Activated CD4-positive, alpha-beta T cell treated with anti-CD3 and anti-CD28 coated beads, Interleukin-2, amount 10 ng/mL, durations not matched to agents 7 days and 5 days (primary cell): Measurements from ENCODE around the gene ITPKB. TPM values are rescaled to one million over a fixed set of nuclear protein-coding genes. Genes with fewer than 3 reads are reported as not detected.
"Not testable (repeated sequence)": the region's sequence is repeated elsewhere in the genome, so short reads cannot be mapped to it uniquely, and the experiment has no call there.

Experiments used
- CTCF ChIA-PET: fragments of 350-600 bp; sonication (Branson Sonifier 250); formaldehyde crosslinking; loops from one replicate; lab custom pipeline; 2021; ENCODE audit warnings: antibody characterized with exemption; lab: Charles Lee
- POLR2A ChIA-PET: fragments of 350-600 bp; sonication (Branson Sonifier 250); formaldehyde crosslinking; loops from one replicate; lab custom pipeline; 2021; ENCODE audit warnings: antibody characterized with exemption; lab: Charles Lee
- DNase-seq: peaks from one replicate; pipeline ENCODE4 v3.0.0-alpha.2; 2020
- H3K27ac Mint-ChIP-seq: one replicate; pipeline ENCODE4 v1.8.0; 2021; ENCODE audit warnings: mild to moderate bottlenecking, moderate library complexity, mixed read lengths
- H3K27me3 Mint-ChIP-seq: one replicate; pipeline ENCODE4 v1.8.0; 2021; ENCODE audit warnings: mixed read lengths
- H3K36me3 Mint-ChIP-seq: one replicate; pipeline ENCODE4 v1.8.0; 2021; ENCODE audit warnings: low read depth, mixed read lengths
- H3K4me1 Mint-ChIP-seq: one replicate; pipeline ENCODE4 v1.8.0; 2021; ENCODE audit warnings: mixed read lengths
- H3K4me3 Mint-ChIP-seq: one replicate; pipeline ENCODE4 v1.8.0; 2021; ENCODE audit warnings: mild to moderate bottlenecking, moderate library complexity, mixed read lengths
- H3K9me3 Mint-ChIP-seq: one replicate; pipeline ENCODE4 v1.8.0; 2021; ENCODE audit warnings: mixed read lengths
- total RNA-seq, 2 experiments: library from RNA; stranded (reverse); gene quantifications; one replicate each; pipeline ENCODE4 v1.2.3, GENCODE V29; 2021

The ITPKB gene
- total RNA-seq, 2 experiments from 2014 or later = 61.1 to 64.0 TPM

DNA sequence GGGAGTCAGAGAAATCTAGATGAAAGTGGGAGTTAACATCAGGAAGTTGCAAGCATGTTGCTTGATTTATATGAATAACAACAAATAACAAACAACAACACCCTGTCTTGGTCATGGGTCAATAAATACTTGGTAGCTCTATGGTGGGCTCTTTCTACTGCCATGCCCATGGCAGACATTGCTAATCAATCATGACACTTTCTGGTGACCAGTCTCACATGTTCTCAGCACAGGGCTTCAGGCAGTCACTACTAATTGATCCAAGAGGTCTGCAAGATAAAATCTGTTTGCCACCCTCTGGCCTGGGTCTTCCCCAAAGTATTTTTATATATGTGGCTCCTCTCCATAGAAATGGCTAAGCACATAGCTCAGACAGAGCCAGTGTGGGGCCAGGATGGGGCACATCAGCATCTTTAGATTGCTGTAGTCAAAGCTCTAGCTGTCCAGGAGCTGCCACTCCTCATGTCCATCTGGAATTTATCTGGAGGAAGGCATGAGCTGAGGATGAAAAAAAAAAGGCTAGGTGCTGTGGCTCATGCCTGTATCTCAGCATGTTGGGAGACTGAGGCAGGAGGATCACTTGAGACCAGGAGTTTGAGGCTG lies 139.3 kb downstream of the ITPKB start:
- Mint-ChIP-seq H3K4me1 (peaks cover 2% of the 10 kb centered on the region), H3K36me3 (no peaks in the 10 kb centered on the region), H3K9me3 (no peaks in the 10 kb centered on the region), H3K4me3 (no peak overlapping the region), H3K27me3 (peaks cover 11% of the 10 kb centered on the region), H3K27ac (no peak overlapping the region)
- no peak for DNase-seq
- CTCF ChIA-PET = no interaction called here
- POLR2A ChIA-PET = no interaction called here

DNA sequence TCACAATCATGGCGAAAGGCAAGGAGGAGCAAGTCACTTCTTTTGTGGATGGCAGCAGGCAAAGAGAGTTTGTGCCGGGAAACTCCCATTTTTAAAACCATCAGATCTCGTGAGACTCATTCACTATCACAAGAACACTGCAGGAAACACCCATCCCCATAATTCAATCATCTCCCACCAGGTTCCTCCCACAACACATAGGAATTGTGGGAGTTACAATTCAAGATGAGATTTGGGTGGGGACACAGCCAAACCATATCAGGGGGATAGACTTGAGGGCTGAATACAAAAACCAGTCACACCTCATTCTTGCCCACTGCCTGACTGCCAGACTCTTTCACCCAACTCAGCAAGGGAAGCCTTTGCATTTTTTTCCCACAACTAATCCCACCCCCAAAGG lies 140.1 kb downstream of the ITPKB start:
- H3K4me3 Mint-ChIP-seq, H3K4me1 Mint-ChIP-seq, H3K36me3 Mint-ChIP-seq, H3K9me3 Mint-ChIP-seq, DNase-seq, H3K27ac Mint-ChIP-seq, POLR2A ChIA-PET, CTCF ChIA-PET: not testable (repeated sequence)
- peaks cover 11% of the 10 kb centered on the region for H3K27me3 Mint-ChIP-seq

DNA sequence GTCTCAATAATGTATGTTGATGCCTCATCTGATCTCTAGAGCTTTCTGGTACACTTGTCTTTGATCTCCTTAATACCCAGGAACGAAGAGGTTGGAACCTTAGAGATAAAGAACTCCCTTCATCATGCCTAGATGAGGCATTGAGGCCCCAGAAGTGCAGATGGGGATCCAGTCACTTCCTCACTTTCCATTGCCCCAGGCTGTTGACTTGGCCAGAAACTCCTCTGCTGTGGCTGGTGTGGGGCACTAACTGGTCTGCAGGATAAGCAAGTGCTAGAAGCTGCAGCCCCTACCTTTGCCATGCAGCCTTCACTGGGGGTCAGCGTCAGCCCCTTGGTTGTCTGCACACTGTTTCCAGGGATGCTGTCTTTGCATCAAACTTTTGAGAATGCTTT lies 140.6 kb downstream of the ITPKB start:
- Mint-ChIP-seq H3K27ac (no peak overlapping the region), H3K27me3 (peaks cover 11% of the 10 kb centered on the region), H3K9me3 (no peaks in the 10 kb centered on the region), H3K4me1 (no peaks in the 10 kb centered on the region), H3K4me3 (no peak overlapping the region), H3K36me3 (no peaks in the 10 kb centered on the region)
- ChIA-PET CTCF (interaction anchor here (1.0 kb wide), 1 partner anchor 230 kb away, joined by 3 read pairs; no protein-coding TSS in a partner anchor), POLR2A (no interaction called here)
- no peak for DNase-seq

DNA sequence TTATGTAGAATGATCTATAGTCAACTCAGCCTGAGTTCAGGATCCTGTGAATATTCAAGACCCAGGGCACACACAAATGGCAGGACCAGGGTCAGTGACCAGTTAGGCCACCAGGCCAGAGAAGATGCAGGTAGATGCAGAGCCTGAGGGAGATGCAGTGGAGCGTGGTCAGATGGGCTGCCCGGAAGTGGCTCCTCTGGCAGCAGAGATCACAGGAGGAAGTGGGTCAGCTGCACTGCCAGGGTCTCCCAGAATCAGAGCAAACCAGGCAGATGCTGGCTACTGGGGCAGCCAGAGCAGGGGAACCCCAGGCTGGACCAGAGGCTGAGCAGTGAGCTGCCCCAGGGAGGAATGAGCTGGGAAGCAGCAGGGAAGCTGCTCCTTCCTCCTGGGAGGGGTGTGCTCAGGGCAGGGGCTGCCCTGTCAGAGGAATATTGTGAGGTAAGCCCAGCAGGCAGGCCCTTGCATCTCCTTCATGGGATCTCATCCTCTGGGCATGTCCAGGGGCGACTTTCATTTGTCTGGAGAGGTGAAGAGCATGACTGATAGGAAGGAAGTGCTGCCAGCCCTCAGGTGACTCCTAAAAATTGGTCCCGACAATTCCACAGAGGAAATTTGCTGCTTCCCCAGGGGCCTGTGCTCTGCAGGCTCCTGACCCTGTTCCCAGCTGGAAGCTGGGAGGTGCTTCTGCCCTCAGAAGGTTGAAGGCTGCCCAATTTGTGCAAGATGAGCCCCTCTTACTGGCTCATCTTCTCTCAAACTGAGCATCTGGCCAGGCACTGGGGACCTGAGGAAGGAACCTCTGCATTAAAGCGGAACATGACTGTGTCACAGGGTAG lies 141.2 kb downstream of the ITPKB start:
- Mint-ChIP-seq H3K27ac (no peak overlapping the region), H3K4me1 (no peaks in the 10 kb centered on the region), H3K9me3 (no peaks in the 10 kb centered on the region), H3K36me3 (no peaks in the 10 kb centered on the region), H3K27me3 (peaks cover 11% of the 10 kb centered on the region), H3K4me3 (no peak overlapping the region)
- POLR2A ChIA-PET = no interaction called here
- DNase-seq = no peak
- CTCF ChIA-PET = interaction anchor here (0.5 to 1.0 kb wide), 2 partner anchors 90 to 230 kb away, joined by 3 to 5 read pairs; no protein-coding TSS in a partner anchor

DNA sequence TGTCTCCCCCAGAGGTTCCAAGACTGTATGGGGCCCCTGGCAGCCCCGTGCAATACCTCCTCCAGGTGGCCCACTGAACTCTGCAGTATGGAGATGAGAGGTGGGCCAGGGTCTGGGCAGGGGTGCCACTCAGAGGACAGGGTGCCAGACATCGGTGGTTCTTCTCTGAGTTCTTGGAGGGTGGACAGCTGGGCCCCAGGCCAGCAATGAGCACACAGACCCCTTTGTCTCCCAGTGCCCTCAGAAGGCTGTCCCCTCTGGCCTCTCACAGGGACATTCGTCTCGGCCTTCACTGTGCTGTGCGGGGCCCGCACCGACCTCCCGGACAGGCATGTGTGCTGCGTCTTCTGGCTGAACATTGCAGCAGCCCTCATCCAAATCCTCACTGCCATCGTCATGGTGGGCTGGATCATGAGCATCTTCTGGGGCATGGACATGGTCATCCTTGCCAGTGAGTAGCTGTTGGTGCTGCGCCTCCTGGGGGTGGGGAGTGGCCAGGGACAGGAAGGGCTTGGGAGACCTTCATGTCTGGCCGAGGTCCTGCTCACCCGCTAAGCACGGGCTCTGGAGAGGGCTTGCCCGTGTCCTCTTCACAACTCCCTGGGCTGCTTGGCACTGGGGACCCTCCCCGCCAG lies 142.4 kb downstream of the ITPKB start:
- Mint-ChIP-seq H3K4me1 (no peaks in the 10 kb centered on the region), H3K27ac (no peak overlapping the region), H3K27me3 (peaks cover 11% of the 10 kb centered on the region), H3K36me3 (no peaks in the 10 kb centered on the region), H3K4me3 (no peak overlapping the region), H3K9me3 (no peaks in the 10 kb centered on the region)
- POLR2A ChIA-PET = no interaction called here
- no peak for DNase-seq
- CTCF ChIA-PET = no interaction called here

DNA sequence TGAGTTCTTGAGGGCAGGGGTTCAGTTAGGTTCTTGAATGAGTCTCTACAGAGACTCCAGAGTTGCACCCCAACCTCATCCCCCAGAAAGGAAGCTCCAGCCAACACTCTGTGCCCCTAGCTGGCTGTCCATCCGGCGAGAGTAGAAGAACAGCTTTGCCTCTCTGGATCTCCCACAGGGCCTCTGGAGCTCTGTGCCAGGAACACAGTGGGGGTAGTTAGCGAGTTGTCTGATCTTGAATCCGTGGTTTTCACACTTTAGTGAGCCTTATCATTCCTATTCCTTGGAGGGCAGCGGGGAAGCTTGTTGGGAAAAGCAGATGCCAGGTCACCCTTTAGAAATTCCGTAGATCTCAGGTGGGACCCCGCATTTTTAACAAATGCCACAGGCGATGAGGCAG lies 145.5 kb downstream of the ITPKB start:
- H3K9me3 Mint-ChIP-seq = no peaks in the 10 kb centered on the region
- no peaks in the 10 kb centered on the region for H3K36me3 Mint-ChIP-seq
- ChIA-PET CTCF (no interaction called here), POLR2A (no interaction called here)
- H3K4me3 Mint-ChIP-seq = no peak overlapping the region
- DNase-seq = no peak
- H3K4me1 Mint-ChIP-seq = no peaks in the 10 kb centered on the region
- H3K27me3 Mint-ChIP-seq = peaks cover 3% of the 10 kb centered on the region
- H3K27ac Mint-ChIP-seq = no peak overlapping the region

DNA sequence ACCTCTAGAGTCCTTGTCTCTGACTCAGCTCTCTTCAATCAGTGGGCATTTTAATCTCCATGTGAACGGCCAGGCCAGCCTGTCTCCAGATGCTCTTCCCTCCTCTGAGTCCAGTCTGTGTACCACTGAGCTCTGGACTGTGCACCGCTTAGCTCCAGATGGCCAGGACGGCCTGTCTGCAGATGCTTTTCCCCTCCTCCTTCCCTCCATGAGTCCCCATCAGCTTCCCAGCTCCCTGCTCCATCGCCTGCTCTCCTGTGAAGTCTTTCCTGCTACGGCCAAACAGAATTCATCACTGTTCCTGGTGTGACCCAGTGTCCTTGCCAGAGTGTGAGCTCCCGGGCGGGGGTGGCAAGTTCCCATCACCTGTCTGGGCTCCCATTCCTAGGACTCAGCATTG lies 148.5 kb downstream of the ITPKB start:
- ChIA-PET CTCF (interaction anchor here (0.6 to 1.8 kb wide), 4 partner anchors 10 to 143 kb away, joined by 3 to 4 read pairs (median 3); no protein-coding TSS in a partner anchor), POLR2A (no interaction called here)
- no peak overlapping the region for H3K27ac Mint-ChIP-seq
- no peak overlapping the region for H3K4me3 Mint-ChIP-seq
- no peaks in the 10 kb centered on the region for H3K9me3 Mint-ChIP-seq
- H3K27me3 Mint-ChIP-seq = no peaks in the 10 kb centered on the region
- H3K36me3 Mint-ChIP-seq = no peaks in the 10 kb centered on the region
- no peaks in the 10 kb centered on the region for H3K4me1 Mint-ChIP-seq
- no peak for DNase-seq

DNA sequence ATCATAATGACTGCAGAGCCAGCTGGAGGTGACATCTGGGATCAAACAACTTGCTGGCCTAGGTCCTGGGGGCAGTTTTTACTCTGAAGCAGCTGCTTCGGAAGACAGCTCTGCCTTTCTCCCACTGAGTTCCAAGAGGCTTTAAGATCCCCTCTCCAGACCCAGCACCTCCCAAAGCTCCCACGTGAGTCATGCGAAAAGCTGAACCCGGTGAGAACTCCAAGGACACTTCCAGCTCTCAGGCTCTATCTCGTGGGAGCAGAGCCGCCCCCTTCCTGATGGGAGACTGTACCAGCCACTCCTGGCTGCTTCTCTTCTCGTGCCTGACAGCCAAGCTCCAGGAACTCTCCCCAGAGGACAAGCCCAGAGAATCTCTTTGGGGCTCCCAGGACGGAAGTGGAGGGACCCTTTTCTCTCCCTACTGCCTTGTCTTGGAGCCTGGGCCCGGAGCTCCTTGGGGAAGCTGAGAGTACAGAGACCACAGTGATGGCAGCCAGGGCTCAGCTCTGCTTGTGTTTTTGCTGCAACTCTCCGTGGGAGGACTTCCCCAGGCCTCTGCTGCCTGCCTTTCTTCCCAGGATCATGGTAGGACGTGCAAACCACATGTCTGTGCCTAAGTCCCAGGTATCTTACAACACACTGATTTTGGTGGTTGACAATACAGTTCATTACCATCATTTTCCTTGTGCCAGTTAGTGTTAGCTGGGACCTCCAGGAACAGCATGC lies 149.9 kb downstream of the ITPKB start:
- CTCF ChIA-PET = interaction anchor here (0.5 to 1.8 kb wide), 6 partner anchors 8 to 158 kb away, joined by 3 to 4 read pairs (median 3); no protein-coding TSS in a partner anchor

DNA sequence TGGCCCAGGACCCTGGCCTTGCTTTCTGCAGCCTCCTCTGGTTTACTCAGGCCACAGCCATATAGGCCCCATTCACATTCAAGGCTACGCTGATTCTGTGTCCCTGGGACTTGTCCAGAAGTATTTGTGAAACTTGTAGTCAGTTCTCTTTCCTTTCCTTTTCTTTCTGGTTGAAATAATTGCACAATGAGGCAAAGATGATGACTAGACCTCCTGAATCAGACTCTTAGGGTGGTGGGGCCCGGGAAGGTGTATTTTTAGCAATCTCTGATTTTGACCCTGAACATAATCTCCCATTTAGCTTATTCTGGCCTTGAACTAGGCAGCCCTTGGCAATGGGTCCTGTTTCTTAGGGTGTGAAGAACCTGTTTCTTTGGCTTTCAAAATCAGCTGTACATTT lies 150.6 kb downstream of the ITPKB start:
- no peak overlapping the region for H3K27ac Mint-ChIP-seq
- DNase-seq = no peak
- ChIA-PET POLR2A (no interaction called here), CTCF (interaction anchor here (1.2 kb wide), 2 partner anchors 12 to 38 kb away, joined by 3 to 4 read pairs; no protein-coding TSS in a partner anchor)
- no peaks in the 10 kb centered on the region for H3K36me3 Mint-ChIP-seq
- H3K4me3 Mint-ChIP-seq = no peak overlapping the region
- no peaks in the 10 kb centered on the region for H3K4me1 Mint-ChIP-seq
- H3K27me3 Mint-ChIP-seq = no peaks in the 10 kb centered on the region
- H3K9me3 Mint-ChIP-seq = no peaks in the 10 kb centered on the region

More for the DNA sequence above, 149.9 kb downstream of the ITPKB start:
- Mint-ChIP-seq H3K4me3 (no peak overlapping the region), H3K27me3 (no peaks in the 10 kb centered on the region), H3K9me3 (no peaks in the 10 kb centered on the region), H3K36me3 (no peaks in the 10 kb centered on the region), H3K4me1 (no peaks in the 10 kb centered on the region), H3K27ac (no peak overlapping the region)
- POLR2A ChIA-PET = no interaction called here
- no peak for DNase-seq

DNA sequence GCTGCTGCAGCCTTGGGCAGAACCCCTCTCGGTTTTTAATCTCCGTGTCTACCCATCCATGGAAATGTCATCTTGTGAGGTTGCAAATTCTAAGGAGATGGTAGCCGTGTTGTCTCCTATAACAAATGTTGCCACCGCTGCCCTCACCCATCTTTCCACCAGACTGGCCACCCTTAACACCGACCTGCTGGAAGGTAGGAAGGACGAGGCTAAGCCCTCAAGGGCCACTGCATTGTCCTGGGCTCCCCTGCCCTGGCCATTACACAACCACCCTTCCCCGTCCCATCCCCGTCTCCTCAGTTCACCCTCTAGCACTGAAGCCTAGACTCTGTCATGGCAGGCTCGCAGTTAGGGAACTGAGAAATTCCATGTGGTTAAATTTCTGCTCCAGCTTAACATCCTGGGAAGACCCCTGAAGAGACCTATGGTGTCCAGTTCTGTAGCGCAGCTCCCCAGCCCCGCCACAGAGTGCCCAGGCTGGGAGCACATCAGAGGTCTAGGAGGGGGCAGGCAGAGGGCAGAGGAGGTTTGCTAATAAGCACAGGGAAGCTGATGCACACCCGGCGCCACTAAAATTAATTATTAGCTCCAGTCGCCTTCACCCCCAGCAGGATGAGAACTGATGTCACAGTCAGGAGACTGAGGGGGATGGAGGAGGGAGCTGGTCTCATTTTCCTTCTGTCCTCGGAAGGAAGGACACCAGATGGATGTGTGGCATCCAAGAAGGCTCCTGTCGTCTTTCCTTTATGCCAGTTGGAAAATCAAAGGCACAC lies 152.2 kb downstream of the ITPKB start:
- POLR2A ChIA-PET = no interaction called here
- Mint-ChIP-seq H3K27ac (no peak overlapping the region), H3K9me3 (no peaks in the 10 kb centered on the region), H3K36me3 (no peaks in the 10 kb centered on the region), H3K4me3 (no peak overlapping the region), H3K4me1 (no peaks in the 10 kb centered on the region), H3K27me3 (no peaks in the 10 kb centered on the region)
- DNase-seq = no peak
- CTCF ChIA-PET = interaction anchor here (1.1 kb wide), 1 partner anchor 40 kb away, joined by 3 read pairs; no protein-coding TSS in a partner anchor

DNA sequence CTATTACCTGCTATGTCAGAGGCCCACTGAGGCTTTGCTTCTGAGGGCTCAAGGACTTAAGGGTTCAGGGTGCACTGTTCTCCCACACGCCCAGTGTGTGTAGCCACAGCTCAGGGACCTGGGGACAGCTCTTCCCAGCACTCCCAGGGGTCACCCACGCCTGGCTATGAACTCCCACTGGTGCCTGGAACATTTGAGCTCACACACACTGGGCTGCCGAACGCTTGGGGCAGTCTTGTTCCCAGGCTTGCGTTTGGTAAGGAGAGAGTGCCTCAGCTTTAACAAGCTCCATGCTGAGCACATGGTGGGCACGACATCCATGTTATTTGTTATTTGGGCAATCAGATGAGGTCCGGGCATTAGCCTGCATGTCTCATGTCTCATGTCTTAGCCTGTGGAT lies 153.0 kb downstream of the ITPKB start:
- H3K27ac Mint-ChIP-seq = no peak overlapping the region
- ChIA-PET CTCF (interaction anchor here (0.6 to 1.1 kb wide), 3 partner anchors 40 to 714 kb away, joined by 3 read pairs; partner anchors contain the start of gene PARP1), POLR2A (no interaction called here)
- H3K9me3 Mint-ChIP-seq = no peaks in the 10 kb centered on the region
- no peaks in the 10 kb centered on the region for H3K36me3 Mint-ChIP-seq
- H3K4me3 Mint-ChIP-seq = no peak overlapping the region
- no peak for DNase-seq
- no peaks in the 10 kb centered on the region for H3K4me1 Mint-ChIP-seq
- no peaks in the 10 kb centered on the region for H3K27me3 Mint-ChIP-seq

DNA sequence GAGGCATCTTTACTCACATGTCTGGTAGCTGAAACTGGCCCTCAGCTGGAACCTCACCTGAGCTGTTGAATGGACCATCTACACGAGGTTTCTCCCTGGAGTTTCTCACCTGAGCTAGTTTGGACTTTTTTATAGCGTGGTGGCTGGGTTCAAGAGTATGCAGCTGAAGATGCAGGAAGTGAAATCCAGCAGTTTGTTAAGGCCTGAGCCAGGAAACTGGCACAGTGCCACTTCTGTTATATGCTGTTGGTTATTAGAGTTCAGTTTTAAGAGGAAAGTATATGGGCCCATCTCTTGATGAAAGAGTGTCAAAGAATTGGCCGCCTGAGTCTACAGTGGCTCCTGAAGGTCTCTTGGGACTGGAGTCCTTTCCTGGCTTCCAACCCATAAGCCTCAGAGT lies 154.9 kb downstream of the ITPKB start:
- no peak overlapping the region for H3K27ac Mint-ChIP-seq
- no peak overlapping the region for H3K4me3 Mint-ChIP-seq
- no peaks in the 10 kb centered on the region for H3K9me3 Mint-ChIP-seq
- no peaks in the 10 kb centered on the region for H3K27me3 Mint-ChIP-seq
- ChIA-PET CTCF (interaction anchor here (0.6 to 1.2 kb wide), 3 partner anchors 15 to 176 kb away, joined by 3 to 4 read pairs (median 3); partner anchors contain the start of gene PARP1), POLR2A (no interaction called here)
- H3K36me3 Mint-ChIP-seq = no peaks in the 10 kb centered on the region
- no peak for DNase-seq
- no peaks in the 10 kb centered on the region for H3K4me1 Mint-ChIP-seq
